Mammary epithelial cell (primary cell): Measurements from ENCODE around the gene JTB.

Source experiments
- CTCF ChIP-seq, 2 donors: IDR thresholded peaks in 1 of 2; conservative IDR thresholded peaks in 1 of 2; 2 replicates each; pipeline ENCODE4 v1.5.1; 2011 to 2012; ENCODE audit warnings: inconsistent platforms in 2 of 2, low read length in 2 of 2, mild to moderate bottlenecking in 2 of 2, control low read depth in 1 of 2, low read depth in 1 of 2; ENCODE audit not compliant: insufficient read depth in 1 of 2; ENCODE audit errors: extremely low read depth in 1 of 2
- EZH2 ChIP-seq: IDR thresholded peaks from 2 replicates; pipeline ENCODE4 v1.6.1; 2012; ENCODE audit warnings: low read length, inconsistent platforms, borderline replicate concordance

GRCh38 chr1:153967107-153967999, 10.1 kb downstream of the JTB start, which contains the start of gene CREB3L4:
- TF ChIP-seq CTCF (conservative IDR thresholded peaks at IDR 0.05 in 1 of 2, IDR thresholded peaks at IDR 0.05 in 1 of 2; ENCODE audit: extremely low read depth in 1 of 2, insufficient read depth in 1 of 2, low read depth in 1 of 2, low read length in 2 of 2) = peak; percentile 21 to 43
- no peak for TF ChIP-seq EZH2
